B cell (primary cell): Measurements from ENCODE around the gene TEP1. TPM values are rescaled to one million over a fixed set of nuclear protein-coding genes. Genes with fewer than 3 reads are reported as not detected.

Experiments
- ATAC-seq: fragments of 200-7000 bp; cut with Tn5 transposase; one replicate; pipeline ENCODE4 v1.10.0; 2021; ENCODE audit warnings: low read depth, mild to moderate bottlenecking, moderate number of reproducible peaks, moderate library complexity
- CTCF ChIA-PET: fragments of 350-600 bp; sonication (Branson Sonifier 250); formaldehyde crosslinking; loops from one replicate; lab custom pipeline; 2021; ENCODE audit warnings: antibody characterized with exemption, inconsistent platforms; lab: Charles Lee
- POLR2A ChIA-PET: fragments of 350-600 bp; sonication (Branson Sonifier 250); formaldehyde crosslinking; loops from one replicate; lab custom pipeline; 2021; ENCODE audit warnings: antibody characterized with exemption; lab: Charles Lee
- DNase-seq: peaks from one replicate; pipeline ENCODE4 v3.0.0; 2013
- H2AFZ ChIP-seq: 2 replicates; pipeline ENCODE4 v1.6.1; 2012; ENCODE audit warnings: mild to moderate bottlenecking, low read depth, low read length; ENCODE audit not compliant: insufficient read depth, poor library complexity, severe bottlenecking
- H3K27ac ChIP-seq, 2 donors: 1 replicate in 1 of 2; 2 replicates in 1 of 2; pipeline ENCODE4 v1.5.1; 2012 to 2013; ENCODE audit warnings: low read length in 2 of 2, mild to moderate bottlenecking in 2 of 2, moderate library complexity in 1 of 2
- H3K27me3 ChIP-seq, 4 experiments: fragments of 200-600 bp in 1 of 4; sonication (generic) in 1 of 4; replicated peaks in 1 of 4; 1 replicate in 2 of 4; 2 replicates in 2 of 4; pipeline versions ENCODE4 v1.6.1 to v1.7.0; 2013 to 2016; ENCODE audit warnings: low read length in 3 of 4, mild to moderate bottlenecking in 2 of 4, mixed read lengths in 1 of 4, moderate library complexity in 1 of 4; ENCODE audit not compliant: insufficient read depth in 4 of 4, control insufficient read depth in 3 of 4; ENCODE audit errors: control extremely low read depth in 1 of 4
- H3K36me3 ChIP-seq, 2 experiments: replicated peaks in 1 of 2; 1 replicate in 1 of 2; 2 replicates in 1 of 2; pipeline versions ENCODE4 v1.6.1 to v1.7.1; 2013; ENCODE audit warnings: low read length in 1 of 2; ENCODE audit not compliant: insufficient read depth in 2 of 2, control insufficient read depth in 1 of 2; ENCODE audit errors: control extremely low read depth in 1 of 2, extremely low read depth in 1 of 2
- H3K4me1 ChIP-seq, 2 donors: fragments of 200-600 bp in 1 of 2; sonication (generic) in 1 of 2; 1 replicate in 1 of 2; 2 replicates in 1 of 2; pipeline versions ENCODE4 v1.5.1 to v1.6.1; 2013 to 2017; ENCODE audit warnings: low read length in 2 of 2; ENCODE audit not compliant: control insufficient read depth in 2 of 2, insufficient read depth in 2 of 2
- H3K4me2 ChIP-seq: replicated peaks from 2 replicates; pipeline ENCODE3; 2012; ENCODE audit warnings: mild to moderate bottlenecking, low read depth, low read length; ENCODE audit not compliant: poor library complexity, severe bottlenecking
- H3K4me3 ChIP-seq, 5 experiments: fragments of 200-600 bp in 1 of 5; sonication (generic) in 1 of 5; 1 replicate in 3 of 5; 2 replicates in 2 of 5; pipeline versions ENCODE4 v1.5.1 to v1.7.0; 2011 to 2016; ENCODE audit warnings: low read length in 4 of 5, mild to moderate bottlenecking in 4 of 5, low read depth in 2 of 5, control low read depth in 1 of 5, moderate library complexity in 1 of 5; ENCODE audit not compliant: insufficient read depth in 1 of 5; ENCODE audit errors: control extremely low read depth in 1 of 5, extremely low read depth in 1 of 5
- H3K79me2 ChIP-seq: fragments of 200-600 bp; sonication (generic); one replicate; pipeline ENCODE4 v1.6.0; 2016; ENCODE audit warnings: low read length; ENCODE audit not compliant: control insufficient read depth, insufficient read depth
- H3K9ac ChIP-seq: fragments of 200-600 bp; sonication (generic); 2 replicates; pipeline ENCODE4 v1.6.1; 2017; ENCODE audit warnings: mild to moderate bottlenecking, low read length, moderate library complexity
- H3K9me3 ChIP-seq, 3 donors: one replicate each; pipeline versions ENCODE4 v1.6.1 to v1.7.1; 2013; ENCODE audit warnings: low read length in 2 of 3; ENCODE audit not compliant: control insufficient read depth in 2 of 3, insufficient read depth in 1 of 3; ENCODE audit errors: control extremely low read depth in 1 of 3
- H4K20me1 ChIP-seq: 2 replicates; pipeline ENCODE4 v1.6.0; 2012; ENCODE audit warnings: mild to moderate bottlenecking, low read length; ENCODE audit not compliant: insufficient read depth, control insufficient read depth, poor library complexity, severe bottlenecking
- H3K27ac Mint-ChIP-seq: one replicate; pipeline ENCODE4 v1.8.0; 2021; ENCODE audit warnings: mixed read lengths
- H3K27me3 Mint-ChIP-seq: one replicate; pipeline ENCODE4 v1.8.0; 2021; ENCODE audit warnings: mixed read lengths
- H3K4me1 Mint-ChIP-seq: one replicate; pipeline ENCODE4 v1.8.0; 2021; ENCODE audit warnings: mixed read lengths
- H3K4me3 Mint-ChIP-seq: one replicate; pipeline ENCODE4 v1.8.0; 2021; ENCODE audit warnings: mixed read lengths
- H3K9me3 Mint-ChIP-seq: one replicate; pipeline ENCODE4 v1.8.0; 2022; ENCODE audit warnings: mixed read lengths; ENCODE audit not compliant: insufficient read depth
- CTCF ChIP-seq: fragments of 200-600 bp; IDR thresholded peaks from one replicate; pipeline ENCODE4 v1.8.0; 2022; ENCODE audit warnings: antibody characterized with exemption, mild to moderate bottlenecking
- EZH2 ChIP-seq: IDR thresholded peaks from 2 replicates; pipeline ENCODE4 v1.6.1; 2012; ENCODE audit warnings: borderline replicate concordance, low read depth, mild to moderate bottlenecking, moderate library complexity, low read length; ENCODE audit not compliant: insufficient read depth, poor library complexity, severe bottlenecking
- WGBS: methylation state at CpG from one replicate; pipeline ENCODE4 v1.1.5; 2013; ENCODE audit warnings: missing lambda C conversion rate; ENCODE audit not compliant: insufficient coverage; 5-methylcytosine and 5-hydroxymethylcytosine counted together
- intact Hi-C: fragments of 100-400 bp; cut with micrococcal nuclease; formaldehyde crosslinking; loops from one replicate; pipeline ENCODE4 v1.10.0; 2022
- polyA plus RNA-seq: library from polyadenylated mRNA; depleted of rRNA; stranded (reverse); fragments of >200 nt; gene quantifications from 2 replicates; pipeline ENCODE4 v1.2.3, GENCODE V29; 2012
- total RNA-seq, 2 donors: library from RNA; stranded (reverse); fragments of 120-200 nt in 1 of 2; gene quantifications; 1 replicate in 1 of 2; 2 replicates in 1 of 2; pipeline versions ENCODE4 v1.2.3 to v1.2.4, GENCODE V29; 2013 to 2022

Gene TEP1
- total and polyA plus RNA-seq, 2 donors (not counting 1 experiment from before 2014, with no cell fraction given) = 69.9 to 123 TPM

DNA sequence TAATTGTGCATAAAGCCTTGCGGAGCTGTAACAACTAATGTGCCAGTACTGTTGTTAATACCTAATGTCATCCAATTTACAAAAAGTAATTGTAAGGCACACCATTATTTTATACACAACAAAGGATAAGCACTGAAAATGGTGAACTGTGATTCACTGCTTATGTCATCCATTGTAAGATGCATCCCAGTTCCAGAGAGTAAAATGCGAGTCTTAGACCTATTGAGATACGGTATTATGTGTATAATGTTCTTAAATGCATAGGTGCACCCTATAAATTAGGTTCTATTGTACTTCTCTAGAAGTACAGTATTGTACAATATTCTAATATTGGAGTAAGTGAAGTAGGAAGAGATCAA, 69.5 kb downstream of the TEP1 start:
- H4K20me1 ChIP-seq = no peaks in the 10 kb centered on the region
- H3K4me2 ChIP-seq = peak overlapping the region; percentile 70
- no CpG with 5 or more reads among the region's 3 CpGs for WGBS
- peak overlapping the region; percentile 99 for H3K27ac Mint-ChIP-seq
- H3K9ac ChIP-seq = peak overlapping the region; percentile 92
- ATAC-seq (no peak), DNase-seq (no peak)
- H3K9me3 Mint-ChIP-seq = no peaks in the 10 kb centered on the region
- no peaks in the 10 kb centered on the region for H3K27me3 ChIP-seq
- peaks cover 15% of the 10 kb centered on the region for H3K4me1 Mint-ChIP-seq
- intact Hi-C loops = loop anchor here (1.0 to 5.0 kb wide), 11 partner anchors 11 to 758 kb away; partner anchors contain the start of genes APEX1, CCNB1IP1, PIP4P1 and PNP
- POLR2A ChIA-PET = interaction anchor here (1.0 to 3.1 kb wide), 7 partner anchors 11 to 347 kb away, joined by 4 to 19 read pairs (median 15); partner anchors contain the start of genes CCNB1IP1, PIP4P1 and TEP1
- H3K36me3 ChIP-seq = peaks cover 1 to 3% of the 10 kb centered on the region in 2 experiments
- no peaks in the 10 kb centered on the region for H3K27me3 Mint-ChIP-seq
- H3K79me2 ChIP-seq = peaks cover 7% of the 10 kb centered on the region
- peaks cover 6 to 10% of the 10 kb centered on the region in 2 donors for H3K4me1 ChIP-seq
- H2AFZ ChIP-seq = peak overlapping the region; percentile 83
- peaks cover 0 to 3% (median 2%) of the 10 kb centered on the region in 3 donors for H3K9me3 ChIP-seq
- H3K27ac ChIP-seq = peak overlapping the region; percentile 85 to 93
- CTCF ChIA-PET = interaction anchor here (0.7 to 5.5 kb wide), 15 partner anchors 10 to 647 kb away, joined by 3 to 88 read pairs (median 4); partner anchors contain the start of genes CCNB1IP1 and RNASE4
- H3K4me3 ChIP-seq = peak overlapping the region; percentile 43 to 96 (median 84)
- peak overlapping the region; percentile 97 for H3K4me3 Mint-ChIP-seq
- TF ChIP-seq EZH2 (no peak), CTCF (no peak)
